Measurements from ENCODE around the gene ITGB6. TPM values are rescaled to one million over a fixed set of nuclear protein-coding genes. Genes with fewer than 3 reads are reported as not detected.

The ITGB6 gene
- total and polyA plus RNA-seq, 2 donors (not counting 1 experiment from before 2014, with no cell fraction given) = 0.01 TPM; not detected in 1

- no peaks in the 10 kb centered on the region for H4K20me1 ChIP-seq (ENCODE audit: control insufficient read depth, extremely low read depth, insufficient read depth, low read length)
- peaks cover 8% of the 10 kb centered on the region for H3K27me3 ChIP-seq (ENCODE audit: control insufficient read depth, insufficient read depth, low read length)
- DNase-seq (ENCODE audit: low read depth in 2 of 2) = no peak
- TF ChIP-seq CTCF (conservative IDR thresholded peaks at IDR 0.05 in 1 of 2, IDR thresholded peaks at IDR 0.05 in 1 of 2; ENCODE audit: low read depth in 1 of 2, low read length in 2 of 2) (no peak), EZH2 (IDR thresholded peaks at IDR 0.05; ENCODE audit: low read length, missing control alignments) (no peak)
- H3K27ac ChIP-seq (ENCODE audit: insufficient read depth, low read length) = no peak overlapping the region
- no peaks in the 10 kb centered on the region for H3K9me3 ChIP-seq (ENCODE audit: control insufficient read depth, insufficient read depth, low read depth, low read length)
- no peak overlapping the region for H3K9ac ChIP-seq (ENCODE audit: insufficient read depth, low read length)
- H2AFZ ChIP-seq (ENCODE audit: low read length) = no peak overlapping the region
- H3K4me1 ChIP-seq (ENCODE audit: control insufficient read depth, extremely low read depth, insufficient read depth, low read length) = peaks cover 2% of the 10 kb centered on the region
- no peaks in the 10 kb centered on the region for H3K36me3 ChIP-seq (ENCODE audit: control insufficient read depth, insufficient read depth, low read length)
- H3K4me3 ChIP-seq (replicated peaks in 1 of 4; ENCODE audit: control extremely low read depth in 1 of 4, insufficient read depth in 1 of 4, low read depth in 3 of 4, low read length in 4 of 4) = no peak overlapping the region
- H3K79me2 ChIP-seq (ENCODE audit: control insufficient read depth, insufficient read depth, low read length) = no peaks in the 10 kb centered on the region
- no peak overlapping the region for H3K4me2 ChIP-seq (ENCODE audit: extremely low read depth, insufficient read depth, low read length)
Measured at GRCh38 chr2:160052531-160052930, 147.5 kb downstream of the ITGB6 start.

GRCh38 chr2:160051371-160051800 lies 148.7 kb downstream of the ITGB6 start:
- Histone ChIP-seq H4K20me1 (ENCODE audit: control insufficient read depth, extremely low read depth, insufficient read depth, low read length) (no peaks in the 10 kb centered on the region), H3K79me2 (ENCODE audit: control insufficient read depth, insufficient read depth, low read length) (no peaks in the 10 kb centered on the region), H3K36me3 (ENCODE audit: control insufficient read depth, insufficient read depth, low read length) (no peaks in the 10 kb centered on the region), H3K4me2 (ENCODE audit: extremely low read depth, insufficient read depth, low read length) (no peak overlapping the region), H3K9ac (ENCODE audit: insufficient read depth, low read length) (no peak overlapping the region), H3K27me3 (ENCODE audit: control insufficient read depth, insufficient read depth, low read length) (peaks cover 3% of the 10 kb centered on the region), H3K27ac (ENCODE audit: insufficient read depth, low read length) (no peak overlapping the region), H3K4me1 (ENCODE audit: control insufficient read depth, extremely low read depth, insufficient read depth, low read length) (peaks cover 2% of the 10 kb centered on the region), H3K4me3 (replicated peaks in 1 of 4; ENCODE audit: control extremely low read depth in 1 of 4, insufficient read depth in 1 of 4, low read depth in 3 of 4, low read length in 4 of 4) (no peak overlapping the region), H3K9me3 (ENCODE audit: control insufficient read depth, insufficient read depth, low read depth, low read length) (no peaks in the 10 kb centered on the region), H2AFZ (ENCODE audit: low read length) (no peak overlapping the region)
- TF ChIP-seq CTCF (conservative IDR thresholded peaks at IDR 0.05 in 1 of 2, IDR thresholded peaks at IDR 0.05 in 1 of 2; ENCODE audit: low read depth in 1 of 2, low read length in 2 of 2) (no peak), EZH2 (IDR thresholded peaks at IDR 0.05; ENCODE audit: low read length, missing control alignments) (no peak)
- peak in 1 of 2 donors; percentile 52 for DNase-seq (ENCODE audit: low read depth in 2 of 2)

- no peaks in the 10 kb centered on the region for H4K20me1 ChIP-seq (ENCODE audit: control insufficient read depth, extremely low read depth, insufficient read depth, low read length)
- DNase-seq (ENCODE audit: low read depth in 2 of 2) = no peak
- no peak overlapping the region for H3K27ac ChIP-seq (ENCODE audit: insufficient read depth, low read length)
- TF ChIP-seq EZH2 (IDR thresholded peaks at IDR 0.05; ENCODE audit: low read length, missing control alignments) (no peak), CTCF (conservative IDR thresholded peaks at IDR 0.05 in 1 of 2, IDR thresholded peaks at IDR 0.05 in 1 of 2; ENCODE audit: low read depth in 1 of 2, low read length in 2 of 2) (no peak)
- no peaks in the 10 kb centered on the region for H3K36me3 ChIP-seq (ENCODE audit: control insufficient read depth, insufficient read depth, low read length)
- H3K4me2 ChIP-seq (ENCODE audit: extremely low read depth, insufficient read depth, low read length) = no peak overlapping the region
- peaks cover 3% of the 10 kb centered on the region for H3K27me3 ChIP-seq (ENCODE audit: control insufficient read depth, insufficient read depth, low read length)
- peaks cover 2% of the 10 kb centered on the region for H3K4me1 ChIP-seq (ENCODE audit: control insufficient read depth, extremely low read depth, insufficient read depth, low read length)
- no peak overlapping the region for H2AFZ ChIP-seq (ENCODE audit: low read length)
- no peaks in the 10 kb centered on the region for H3K79me2 ChIP-seq (ENCODE audit: control insufficient read depth, insufficient read depth, low read length)
- H3K4me3 ChIP-seq (replicated peaks in 1 of 4; ENCODE audit: control extremely low read depth in 1 of 4, insufficient read depth in 1 of 4, low read depth in 3 of 4, low read length in 4 of 4) = no peak overlapping the region
- H3K9ac ChIP-seq (ENCODE audit: insufficient read depth, low read length) = no peak overlapping the region
- no peaks in the 10 kb centered on the region for H3K9me3 ChIP-seq (ENCODE audit: control insufficient read depth, insufficient read depth, low read depth, low read length)
Measured at GRCh38 chr2:160050147-160050546, 149.9 kb downstream of the ITGB6 start.

Other genes with a start within 250 kb of the ITGB6 start
- gene PLA2R1, start 137.7 kb downstream of the ITGB6 start, total RNA-seq = 3.1 and 8.3 TPM in 2 replicates
- gene PLA2R1, start 137.7 kb downstream of the ITGB6 start, polyA plus RNA-seq = 2.5 and 8.0 TPM in 2 replicates